ENCODE data around the gene LIME1. TPM values are rescaled to one million over a fixed set of nuclear protein-coding genes. Genes with fewer than 3 reads are reported as not detected.

The LIME1 gene, protein sequence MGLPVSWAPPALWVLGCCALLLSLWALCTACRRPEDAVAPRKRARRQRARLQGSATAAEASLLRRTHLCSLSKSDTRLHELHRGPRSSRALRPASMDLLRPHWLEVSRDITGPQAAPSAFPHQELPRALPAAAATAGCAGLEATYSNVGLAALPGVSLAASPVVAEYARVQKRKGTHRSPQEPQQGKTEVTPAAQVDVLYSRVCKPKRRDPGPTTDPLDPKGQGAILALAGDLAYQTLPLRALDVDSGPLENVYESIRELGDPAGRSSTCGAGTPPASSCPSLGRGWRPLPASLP
- 6.5 TPM for total RNA-seq
- long read RNA-seq, partial matches to known transcripts: 0 of 2 reads
- long read RNA-seq, other reads (novel, unspliced or antisense): 0 of 2 reads

- no peak for DNase-seq (ENCODE audit: low spot score)
Measured at GRCh38 chr20:63735859-63736718, at the start of gene LIME1. TSS of gene LIME1 (plus strand) at chr20:63736664. CDS start at chr20:63737550, 886 bp downstream.

- no peak for DNase-seq (ENCODE audit: low spot score)
Measured at GRCh38 chr20:63687419-63688178, 48.9 kb upstream of the LIME1 start.

- no peak for DNase-seq (ENCODE audit: low spot score)
Measured at GRCh38 chr20:63688228-63689045, 48.0 kb upstream of the LIME1 start.

GRCh38 chr20:63689046-63690002 lies 47.1 kb upstream of the LIME1 start:
- no peak for DNase-seq (ENCODE audit: low spot score)

- no peak for DNase-seq (ENCODE audit: low spot score)
Measured at GRCh38 chr20:63690003-63690897, 46.2 kb upstream of the LIME1 start.

- no peak for DNase-seq (ENCODE audit: low spot score)
Measured at GRCh38 chr20:63690898-63691710, 45.4 kb upstream of the LIME1 start.

DNA sequence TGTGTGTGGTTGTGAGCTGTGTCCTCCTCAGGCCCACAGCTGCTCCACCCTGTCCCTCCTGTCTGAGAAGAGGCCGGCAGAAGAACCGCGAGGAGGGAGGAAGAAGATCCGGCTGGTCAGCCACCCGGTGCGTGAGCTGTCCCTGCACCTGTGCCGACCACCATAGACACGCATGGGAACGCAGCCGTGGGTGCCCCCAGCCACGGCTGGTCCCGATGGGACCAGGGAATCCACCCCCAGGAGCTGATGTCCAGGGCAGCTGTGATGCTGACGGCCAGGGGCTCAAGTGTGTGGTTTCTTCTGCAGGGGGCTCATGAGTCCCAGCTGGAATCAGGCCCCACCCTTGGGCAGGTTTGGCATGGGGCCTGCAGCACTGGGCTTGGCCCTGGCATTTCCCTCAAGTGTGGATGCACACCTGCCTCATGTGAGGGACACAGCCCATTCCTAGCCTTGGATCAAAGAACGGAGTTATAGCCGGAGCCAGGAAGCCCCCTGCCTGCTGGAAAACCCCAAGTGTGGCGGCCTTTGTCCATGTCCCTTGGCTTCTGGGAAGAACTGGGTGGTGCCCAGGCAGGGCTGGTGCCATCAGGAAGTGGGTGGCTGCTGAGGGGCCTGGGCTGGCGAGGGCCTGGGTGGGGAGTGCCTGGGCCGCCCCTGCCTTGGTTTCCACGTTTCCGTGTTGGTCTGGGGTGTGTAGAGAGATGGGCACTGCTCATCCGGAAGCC lies 44.6 kb upstream of the LIME1 start:
- no peak for DNase-seq (ENCODE audit: low spot score)

GRCh38 chr20:63692436-63693082 lies 43.9 kb upstream of the LIME1 start:
- DNase-seq (ENCODE audit: low spot score): no peak

DNA sequence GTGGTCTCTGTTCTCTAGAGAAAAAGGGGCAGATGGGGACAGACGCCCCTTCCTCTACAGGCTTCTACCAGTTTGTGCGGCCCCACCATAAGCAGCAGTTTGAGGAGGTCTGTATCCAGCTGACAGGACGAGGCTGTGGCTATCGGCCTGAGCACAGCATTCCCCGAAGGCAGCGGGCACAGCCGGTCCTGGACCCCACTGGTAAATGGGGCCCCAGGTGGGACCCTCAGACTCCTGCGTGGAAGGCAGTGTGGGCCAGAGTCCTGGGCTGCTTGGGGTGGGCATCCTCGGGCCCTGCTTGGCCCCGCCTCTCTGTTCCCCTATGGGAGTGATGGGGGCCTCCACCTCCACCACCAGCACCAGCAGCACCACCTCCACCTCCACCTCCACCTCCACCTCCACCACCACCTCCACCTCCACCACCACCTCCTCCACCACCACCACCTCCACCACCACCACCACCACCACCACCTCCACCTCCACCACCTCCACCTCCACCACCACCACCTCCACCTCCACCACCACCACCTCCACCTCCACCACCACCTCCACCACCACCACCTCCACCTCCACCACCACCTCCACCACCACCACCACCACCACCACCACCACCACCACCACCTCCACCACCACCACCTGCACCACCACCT lies 43.3 kb upstream of the LIME1 start:
- DNase-seq (ENCODE audit: low spot score): no peak

GRCh38 chr20:63693733-63694583 lies 42.5 kb upstream of the LIME1 start:
- no peak for DNase-seq (ENCODE audit: low spot score)

- no peak for DNase-seq (ENCODE audit: low spot score)
Measured at GRCh38 chr20:63694584-63695423, 41.7 kb upstream of the LIME1 start.

- DNase-seq (ENCODE audit: low spot score): no peak
Measured at GRCh38 chr20:63695424-63696305, 40.8 kb upstream of the LIME1 start.

GRCh38 chr20:63696306-63696627 lies 40.2 kb upstream of the LIME1 start:
- no peak for DNase-seq (ENCODE audit: low spot score)
